TTC549 (cell line): ENCODE results near the gene RIN3.

Experiments used
- FAIRE-seq: peaks from 2 replicates; lab custom pipeline; 2012; peaks lifted over from hg19 to GRCh38; lab: Jason Lieb, UNC

RIN3 gene

GRCh38 chr14:92599811-92600210 lies 86.2 kb downstream of the RIN3 start:
- no peak for FAIRE-seq

- FAIRE-seq = no peak
Measured at GRCh38 chr14:92600318-92601053, 86.9 kb downstream of the RIN3 start.

- no peak for FAIRE-seq
Measured at GRCh38 chr14:92601131-92601710, 87.6 kb downstream of the RIN3 start.

- no peak for FAIRE-seq
Measured at GRCh38 chr14:92601757-92602417, 88.3 kb downstream of the RIN3 start.

DNA sequence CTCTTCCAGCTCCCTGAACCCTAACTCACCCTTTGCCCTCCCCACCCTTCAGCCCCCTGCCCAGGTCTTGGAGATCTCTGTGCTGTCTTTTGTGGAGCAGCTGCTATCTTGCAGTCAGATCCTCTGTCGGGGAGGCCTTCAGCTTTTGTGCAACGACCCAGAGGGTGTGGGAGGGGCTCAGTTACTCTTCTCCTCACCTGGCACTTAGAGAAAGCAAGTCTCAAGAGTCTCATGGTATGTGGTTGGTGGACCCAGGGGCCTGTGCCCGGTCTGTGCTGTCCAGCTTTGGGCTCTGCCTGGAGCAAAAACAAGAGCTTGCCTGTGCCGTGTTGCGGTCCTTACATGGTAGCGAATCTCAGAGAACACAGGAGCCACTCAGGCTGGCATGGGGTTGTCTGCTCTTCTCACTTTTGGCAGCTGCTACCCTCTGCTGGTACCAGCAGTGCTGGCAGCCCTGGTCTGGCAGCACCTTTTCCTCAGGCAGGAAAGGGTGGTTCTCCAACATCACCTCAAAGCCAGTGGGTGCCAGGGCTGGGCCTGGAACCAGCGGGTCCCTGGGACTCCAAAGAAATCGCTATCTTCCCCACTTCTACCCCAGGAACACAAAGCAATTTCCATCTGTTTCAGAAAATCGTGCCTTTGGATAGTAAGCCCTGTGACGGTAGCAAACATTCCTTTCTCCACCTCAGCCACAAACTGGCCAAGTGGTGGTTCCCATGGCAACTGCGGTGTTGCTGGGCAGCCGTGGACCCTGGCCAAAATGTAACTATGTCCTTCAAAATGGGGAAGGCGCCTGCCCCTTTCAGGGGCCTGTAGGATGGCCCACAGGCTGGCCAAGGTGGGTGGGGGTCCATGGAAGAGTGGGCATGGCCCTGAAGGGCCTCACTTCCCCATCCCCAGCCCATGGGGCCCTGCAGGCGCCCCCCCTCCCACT lies 90.0 kb downstream of the RIN3 start:
- no peak for FAIRE-seq

DNA sequence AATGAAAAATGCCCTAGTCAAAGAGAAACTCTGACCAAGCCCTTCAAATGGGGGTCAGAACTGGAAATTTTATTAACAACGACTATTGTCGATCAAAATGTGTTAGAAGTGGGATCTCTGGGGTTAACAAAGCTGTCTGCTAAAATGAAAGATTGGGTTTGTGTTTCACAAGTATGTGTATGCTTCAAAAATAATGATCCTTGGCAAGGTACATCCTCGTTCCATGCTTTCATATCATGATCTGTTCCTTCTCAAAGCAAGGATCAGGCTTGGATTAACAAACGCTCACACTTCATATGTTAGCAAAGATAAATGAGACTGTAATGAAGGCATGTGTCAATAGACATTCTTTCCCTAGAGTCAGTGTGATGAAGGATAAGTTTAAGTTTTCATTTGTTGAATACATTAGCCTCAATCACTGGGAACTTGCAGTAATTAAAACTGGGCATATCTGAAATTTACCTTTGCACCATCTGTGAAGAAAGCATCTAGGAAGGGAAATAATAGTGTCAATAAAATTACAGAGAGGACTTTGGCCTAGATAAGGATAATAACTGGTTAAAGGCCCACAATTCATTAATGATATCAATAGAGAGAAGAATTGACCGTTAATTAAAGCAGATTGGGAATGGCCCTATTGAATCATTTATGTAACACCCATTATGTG lies 91.8 kb downstream of the RIN3 start:
- FAIRE-seq = no peak

DNA sequence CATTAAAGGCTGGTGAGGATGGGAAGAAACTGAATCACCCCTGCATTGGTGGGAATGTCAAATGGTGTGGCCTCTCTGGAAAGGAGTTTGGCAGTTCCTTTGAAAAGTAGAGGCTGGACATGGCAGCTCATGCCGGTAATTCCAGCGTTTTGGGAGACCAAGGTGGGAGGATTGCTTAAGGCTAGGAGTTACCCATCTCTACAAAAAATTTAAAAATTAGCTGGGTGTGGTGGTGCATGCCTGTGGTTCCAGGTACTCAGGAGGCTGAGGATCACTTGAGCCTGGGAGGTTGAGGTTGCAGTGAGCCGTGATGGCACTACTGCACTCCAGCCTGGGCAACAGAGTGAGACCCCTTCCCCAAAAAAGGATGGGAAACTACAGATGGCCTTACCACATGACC lies 93.7 kb downstream of the RIN3 start:
- FAIRE-seq = no peak

DNA sequence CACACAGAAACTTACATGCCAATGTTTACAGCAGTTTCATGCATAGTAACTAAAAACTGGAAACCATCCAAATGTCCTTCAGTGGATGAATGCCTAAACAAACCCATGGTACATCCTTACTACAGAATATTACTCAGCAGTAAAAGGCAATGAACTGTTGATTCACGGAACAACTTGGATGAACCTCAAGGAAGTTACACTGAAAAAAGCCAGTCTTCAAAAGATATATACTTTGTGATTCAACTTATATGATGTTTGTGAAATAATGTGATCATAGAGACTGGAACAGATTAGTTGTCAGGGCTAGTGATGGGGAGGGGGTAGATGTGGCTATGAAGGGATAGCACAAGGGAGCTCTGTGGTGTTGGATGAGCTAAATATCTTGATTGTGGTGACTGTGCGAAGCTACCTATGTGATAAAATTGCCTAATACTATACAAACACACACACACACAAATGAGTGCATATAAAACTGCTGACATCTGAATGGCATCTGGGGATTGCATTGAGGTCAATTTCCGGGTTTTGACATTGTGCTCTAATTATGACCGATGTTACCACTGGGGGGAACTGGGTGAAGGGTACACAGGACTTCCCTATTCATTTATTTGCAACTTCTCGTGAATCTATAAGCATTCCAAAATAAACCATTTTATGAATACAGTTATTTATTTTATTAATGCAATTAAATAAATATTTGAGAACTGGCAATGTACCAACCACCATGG lies 94.3 kb downstream of the RIN3 start:
- FAIRE-seq = no peak

DNA sequence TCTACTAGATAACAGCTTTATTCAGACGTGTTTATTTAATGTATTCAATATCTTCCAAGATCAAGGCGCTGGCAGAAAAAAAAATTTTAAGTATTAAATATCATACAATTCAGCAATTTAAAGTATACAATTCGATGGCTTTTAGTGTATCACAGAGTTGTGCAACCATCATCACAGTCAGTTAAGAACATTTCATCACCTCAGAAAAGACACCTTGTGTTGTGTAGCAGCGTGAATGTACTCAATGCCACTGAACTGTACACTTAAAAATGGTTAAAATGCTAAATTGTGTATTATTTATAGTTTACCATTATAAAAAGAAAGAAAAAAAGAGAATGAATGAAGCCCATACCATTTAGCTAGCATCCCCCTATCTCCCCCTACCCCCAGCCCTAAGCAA lies 96.4 kb downstream of the RIN3 start:
- no peak for FAIRE-seq

DNA sequence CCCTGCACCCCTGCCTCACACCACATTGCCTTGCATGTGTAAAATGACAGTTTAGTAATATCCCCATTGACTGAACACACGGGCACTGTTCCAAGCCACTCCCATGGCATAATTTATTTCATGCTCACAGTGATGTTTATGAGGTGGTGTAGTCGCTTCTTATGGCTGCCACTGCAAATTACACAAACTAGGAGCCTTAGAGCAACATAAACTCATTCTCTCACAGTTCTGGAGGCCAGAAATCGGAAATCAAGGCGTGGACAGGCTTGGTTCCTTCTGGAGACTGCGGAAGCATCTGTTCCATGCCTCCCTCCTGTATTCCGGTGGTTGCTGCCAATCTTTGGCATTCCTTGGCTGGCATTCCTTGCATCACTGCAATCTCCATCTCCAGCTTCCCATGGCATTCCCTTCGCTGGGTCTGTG lies 97.3 kb downstream of the RIN3 start:
- no peak for FAIRE-seq

GRCh38 chr14:92613008-92613658 lies 99.6 kb downstream of the RIN3 start:
- no peak for FAIRE-seq

GRCh38 chr14:92613681-92614260 lies 100.2 kb downstream of the RIN3 start:
- no peak for FAIRE-seq

GRCh38 chr14:92615451-92615850 lies 101.9 kb downstream of the RIN3 start:
- FAIRE-seq = no peak

GRCh38 chr14:92616178-92616577 lies 102.6 kb downstream of the RIN3 start:
- FAIRE-seq = no peak

GRCh38 chr14:92617581-92617980 lies 104.0 kb downstream of the RIN3 start:
- no peak for FAIRE-seq

- FAIRE-seq = no peak
Measured at GRCh38 chr14:92619671-92620456, 106.3 kb downstream of the RIN3 start.

DNA sequence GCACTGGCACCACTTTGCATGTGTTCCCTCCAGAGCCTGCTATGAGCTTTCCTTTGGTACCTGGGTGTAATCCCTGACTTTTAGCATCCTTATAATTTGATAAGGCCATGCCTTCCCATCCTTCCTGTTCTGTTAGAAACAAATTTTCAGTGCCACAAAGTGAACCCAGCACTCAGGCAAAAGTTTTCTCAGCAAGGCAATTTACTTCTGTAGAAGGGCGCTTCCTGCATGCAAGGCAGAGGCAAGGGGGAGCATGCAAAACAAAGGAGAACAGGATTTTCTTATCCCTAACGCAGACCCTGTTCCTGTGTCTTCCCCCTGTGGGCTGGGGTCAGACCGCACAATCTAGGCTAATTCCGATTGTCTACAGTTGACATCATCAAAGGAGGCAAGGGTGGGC lies 108.7 kb downstream of the RIN3 start:
- no peak for FAIRE-seq

GRCh38 chr14:92624764-92625163 lies 111.2 kb downstream of the RIN3 start:
- FAIRE-seq = no peak

DNA sequence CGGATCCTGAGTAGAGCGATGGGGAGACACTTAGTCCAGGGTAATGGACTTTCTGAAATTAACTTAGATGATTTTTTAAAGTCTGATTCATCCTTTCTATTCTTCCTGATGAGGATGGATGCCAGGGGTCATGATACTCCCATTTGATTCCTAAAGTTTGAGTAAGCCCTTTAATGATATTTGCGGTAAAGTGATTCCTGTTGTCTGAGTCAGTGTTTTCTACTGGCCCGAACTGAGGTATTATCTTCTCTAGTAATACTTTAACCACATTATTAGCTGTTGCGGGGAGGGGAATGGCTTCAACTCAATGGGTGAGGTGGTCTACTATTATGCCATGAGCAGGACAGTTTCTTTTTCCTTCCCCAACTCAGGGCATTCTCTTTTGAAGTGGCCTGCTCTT lies 111.6 kb downstream of the RIN3 start:
- no peak for FAIRE-seq

- no peak for FAIRE-seq
Measured at GRCh38 chr14:92626041-92626440, 112.5 kb downstream of the RIN3 start.
